Activated T-cell treated with anti-CD3 and anti-CD28 coated beads, Interleukin-2, amount 50 U/mL, for 72 hours (primary cell): ENCODE data around the gene ZNF217. TPM values are rescaled to one million over a fixed set of nuclear protein-coding genes. Genes with fewer than 3 reads are reported as not detected.
A peak's percentile ranks its signal among the peaks of the same experiment; 100 is the strongest.
"Not testable (repeated sequence)": the region's sequence is repeated elsewhere in the genome, so short reads cannot be mapped to it uniquely, and the experiment has no call there.

ENCODE experiments used
- ATAC-seq, 2 donors: fragments of 150-1000 bp; cut with Tn5 transposase; replicated peaks in 1 of 2; 2 replicates each; pipeline ENCODE4 v1.10.0; 2021; ENCODE audit warnings: moderate library complexity in 2 of 2, mild to moderate bottlenecking in 1 of 2
- DNase-seq, 2 donors: peaks; one replicate each; pipeline ENCODE4 v3.0.0; 2021 to 2022; ENCODE audit warnings: mixed read lengths in 1 of 2
- H3K27ac Mint-ChIP-seq: one replicate; pipeline ENCODE4 v1.8.0; 2022; ENCODE audit warnings: mild to moderate bottlenecking, moderate library complexity, mixed read lengths
- H3K27me3 Mint-ChIP-seq: one replicate; pipeline ENCODE4 v1.8.0; 2022; ENCODE audit warnings: low read depth, mixed read lengths
- H3K36me3 Mint-ChIP-seq, 2 donors: one replicate each; pipeline ENCODE4 v1.8.0; 2022; ENCODE audit warnings: mixed read lengths in 2 of 2, mild to moderate bottlenecking in 1 of 2; ENCODE audit not compliant: insufficient read depth in 2 of 2
- H3K4me1 Mint-ChIP-seq: one replicate; pipeline ENCODE4 v1.8.0; 2022; ENCODE audit warnings: low read depth, mixed read lengths
- H3K4me3 Mint-ChIP-seq, 2 donors: one replicate each; pipeline ENCODE4 v1.8.0; 2022; ENCODE audit warnings: mild to moderate bottlenecking in 2 of 2, mixed read lengths in 2 of 2, moderate library complexity in 2 of 2
- H3K9me3 Mint-ChIP-seq, 2 donors: one replicate each; pipeline ENCODE4 v1.8.0; 2022; ENCODE audit warnings: mixed read lengths in 2 of 2
- total RNA-seq, 2 donors: library from RNA; stranded (reverse); gene quantifications; one replicate each; pipeline ENCODE4 v1.2.3, GENCODE V29; 2022

ZNF217 gene
- total RNA-seq, 2 donors from 2014 or later, result 66.4 to 67.2 TPM

DNA sequence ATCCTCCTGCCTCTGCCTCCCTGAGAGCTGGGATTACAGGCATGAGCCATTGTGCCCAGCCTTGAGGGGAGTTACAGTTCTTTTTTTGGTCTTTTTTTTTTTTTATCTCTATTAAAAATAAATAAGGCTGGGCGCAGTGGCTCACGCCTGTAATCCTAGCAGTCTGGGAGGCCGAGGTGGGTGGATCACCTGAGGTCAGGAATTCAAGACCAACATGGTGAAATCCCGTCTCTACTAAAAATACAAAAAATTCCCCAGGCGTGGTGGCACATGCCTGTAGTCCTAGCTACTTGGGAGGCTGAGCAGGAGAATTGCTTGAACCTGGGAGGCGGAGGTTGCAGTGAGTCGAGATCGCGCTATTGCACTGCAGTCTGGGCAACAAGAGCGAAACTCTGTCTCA lies 33.4 kb upstream of the ZNF217 start:
- H3K27ac Mint-ChIP-seq, H3K9me3 Mint-ChIP-seq, DNase-seq, H3K4me3 Mint-ChIP-seq, H3K27me3 Mint-ChIP-seq, H3K36me3 Mint-ChIP-seq, ATAC-seq: not testable (repeated sequence)
- H3K4me1 Mint-ChIP-seq, result peaks cover 26% of the 10 kb centered on the region

DNA sequence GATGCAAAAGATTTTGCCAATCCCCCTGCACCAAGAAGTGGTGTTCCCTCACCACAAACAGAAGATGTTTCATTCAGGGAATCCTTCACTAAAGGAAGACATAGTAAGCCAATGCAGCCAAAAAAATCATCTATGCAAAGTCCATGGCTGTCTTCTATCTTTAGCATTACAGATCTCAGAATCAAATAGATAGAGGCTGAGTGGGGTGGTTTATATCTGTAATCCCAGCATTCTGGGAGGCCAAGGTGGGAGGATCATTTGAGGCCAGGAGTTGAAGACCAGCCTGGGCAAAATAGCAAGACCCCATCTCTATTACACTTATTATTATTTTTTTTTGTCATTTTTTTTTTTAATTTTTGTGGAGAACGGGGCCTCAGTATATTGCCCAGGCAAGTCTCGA lies 32.9 kb upstream of the ZNF217 start:
- Mint-ChIP-seq H3K27ac (no peak overlapping the region), H3K4me1 (peaks cover 30% of the 10 kb centered on the region), H3K4me3 (no peak overlapping the region), H3K27me3 (no peaks in the 10 kb centered on the region), H3K9me3 (no peaks in the 10 kb centered on the region), H3K36me3 (no peaks in the 10 kb centered on the region)
- ATAC-seq (no peak), DNase-seq (no peak)

DNA sequence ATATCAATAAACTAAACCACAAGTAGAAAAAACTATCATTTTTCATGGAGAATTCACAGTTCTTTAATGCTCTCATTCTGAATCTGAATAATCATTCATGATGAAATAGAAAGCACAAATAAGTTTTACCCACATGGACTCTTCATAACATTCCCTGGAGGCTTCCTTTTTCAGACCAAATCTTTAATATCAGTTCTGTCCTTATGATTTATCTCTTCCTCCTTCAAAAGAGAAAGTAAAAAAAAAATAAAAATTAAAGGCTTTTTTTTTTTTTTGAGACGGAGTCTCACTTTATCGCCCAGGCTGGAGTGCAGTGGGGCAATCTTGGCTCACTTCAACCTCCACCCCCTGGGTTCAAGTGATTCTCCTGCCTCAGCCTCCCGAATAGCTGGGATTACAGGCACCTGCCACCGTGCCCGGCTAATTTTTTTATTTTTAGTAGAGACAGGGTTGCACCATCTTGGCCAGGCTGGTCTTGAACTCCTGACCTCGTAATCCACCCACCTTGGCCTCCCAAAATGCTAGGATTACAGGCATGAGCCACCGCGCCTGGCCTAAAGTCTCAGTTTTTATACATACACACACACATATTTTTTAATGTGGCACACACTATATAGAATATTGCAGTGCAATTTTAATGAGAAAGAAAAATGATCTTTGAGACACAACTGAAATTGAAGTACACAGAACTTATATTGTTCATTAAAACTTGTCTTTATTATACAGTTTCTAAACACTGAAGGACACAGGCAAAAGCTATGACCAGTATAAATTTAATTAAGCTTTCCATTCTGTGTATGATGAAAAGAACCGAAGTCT lies 31.9 kb upstream of the ZNF217 start:
- Mint-ChIP-seq H3K27ac (no peak overlapping the region), H3K9me3 (no peaks in the 10 kb centered on the region), H3K27me3 (no peaks in the 10 kb centered on the region), H3K4me3 (no peak overlapping the region), H3K4me1 (peaks cover 38% of the 10 kb centered on the region), H3K36me3 (no peaks in the 10 kb centered on the region)
- ATAC-seq (no peak), DNase-seq (no peak)

DNA sequence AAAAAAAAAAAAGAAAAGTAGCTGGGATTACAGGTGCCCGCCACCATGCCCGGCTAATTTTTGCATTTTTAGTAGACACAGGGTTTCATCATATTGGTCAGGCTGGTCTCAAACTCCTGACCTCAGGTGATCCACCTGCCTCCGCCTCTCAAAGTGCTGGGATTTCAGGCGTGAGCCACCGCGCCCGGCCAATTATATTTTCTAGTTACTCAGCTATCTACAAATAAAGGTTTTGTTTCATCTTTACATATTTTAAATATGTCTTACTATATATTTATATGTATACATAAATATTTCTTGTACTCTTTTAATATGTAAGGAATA lies 31.2 kb upstream of the ZNF217 start:
- not testable (repeated sequence) for H3K4me3 Mint-ChIP-seq, H3K27ac Mint-ChIP-seq, H3K36me3 Mint-ChIP-seq, DNase-seq, H3K27me3 Mint-ChIP-seq, ATAC-seq, H3K9me3 Mint-ChIP-seq
- peaks cover 38% of the 10 kb centered on the region for H3K4me1 Mint-ChIP-seq

DNA sequence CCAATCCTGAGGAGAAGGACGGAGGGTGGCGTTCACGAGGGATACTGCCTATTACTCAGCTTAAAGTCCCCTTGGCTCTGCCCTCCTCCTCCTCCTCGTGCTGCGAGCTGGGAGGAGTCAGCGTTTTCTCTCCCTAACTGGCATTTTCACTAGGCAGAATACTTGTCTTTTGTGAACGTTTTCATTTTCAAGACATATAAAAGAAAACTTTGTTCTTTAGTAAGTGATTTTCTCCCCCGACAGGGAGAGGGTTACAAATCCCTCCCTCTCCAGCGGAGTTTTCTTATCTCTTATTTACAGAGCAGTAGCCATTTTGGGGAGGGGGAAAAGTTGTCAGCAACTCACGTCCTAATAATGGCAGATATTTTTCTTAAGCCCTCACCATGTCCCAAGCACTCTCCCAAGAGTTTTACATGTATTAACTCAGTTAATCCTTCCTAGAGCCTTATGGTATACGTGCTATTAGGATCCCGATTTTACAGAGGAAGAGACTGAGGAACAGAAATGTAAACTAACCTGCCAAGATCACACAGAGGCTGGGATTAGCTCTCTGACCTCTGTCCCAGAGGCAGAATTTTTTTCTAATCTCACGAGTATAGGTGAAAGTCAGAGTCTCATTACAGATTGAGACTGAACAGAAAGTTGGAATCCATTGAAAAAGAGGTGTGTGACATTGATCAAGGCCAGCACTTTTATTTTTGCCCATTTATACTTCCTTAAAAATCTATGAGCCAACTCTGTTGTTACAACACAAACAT lies 30.0 kb upstream of the ZNF217 start:
- Mint-ChIP-seq H3K27me3 (no peaks in the 10 kb centered on the region), H3K4me1 (peaks cover 38% of the 10 kb centered on the region), H3K4me3 (peak overlapping the region; percentile 87 to 93), H3K36me3 (no peaks in the 10 kb centered on the region), H3K27ac (peak overlapping the region; percentile 99), H3K9me3 (no peaks in the 10 kb centered on the region)
- ATAC-seq (peak; percentile 82 to 89), DNase-seq (peak; percentile 49 to 56)

DNA sequence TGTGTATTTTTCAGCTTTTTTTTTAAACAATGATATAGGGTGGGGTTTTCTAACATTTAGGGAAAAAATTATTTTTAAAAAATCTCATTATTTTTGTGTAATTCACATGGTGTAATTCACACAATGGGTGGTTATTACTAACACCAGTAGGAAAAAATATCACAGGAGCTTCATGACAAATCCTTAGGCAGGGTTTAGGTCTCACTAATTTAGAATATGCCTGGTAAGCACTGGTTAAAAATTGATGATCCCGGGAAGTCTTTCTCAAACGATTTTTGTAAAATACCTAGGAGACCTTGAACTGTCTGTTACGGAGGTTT lies 29.5 kb upstream of the ZNF217 start:
- Mint-ChIP-seq H3K27me3 (no peaks in the 10 kb centered on the region), H3K27ac (peak overlapping the region; percentile 99), H3K36me3 (no peaks in the 10 kb centered on the region), H3K9me3 (no peaks in the 10 kb centered on the region), H3K4me3 (peak overlapping the region; percentile 87 to 93), H3K4me1 (peaks cover 38% of the 10 kb centered on the region)
- DNase-seq (no peak), ATAC-seq (peak in 1 of 2 donors; percentile 52)

DNA sequence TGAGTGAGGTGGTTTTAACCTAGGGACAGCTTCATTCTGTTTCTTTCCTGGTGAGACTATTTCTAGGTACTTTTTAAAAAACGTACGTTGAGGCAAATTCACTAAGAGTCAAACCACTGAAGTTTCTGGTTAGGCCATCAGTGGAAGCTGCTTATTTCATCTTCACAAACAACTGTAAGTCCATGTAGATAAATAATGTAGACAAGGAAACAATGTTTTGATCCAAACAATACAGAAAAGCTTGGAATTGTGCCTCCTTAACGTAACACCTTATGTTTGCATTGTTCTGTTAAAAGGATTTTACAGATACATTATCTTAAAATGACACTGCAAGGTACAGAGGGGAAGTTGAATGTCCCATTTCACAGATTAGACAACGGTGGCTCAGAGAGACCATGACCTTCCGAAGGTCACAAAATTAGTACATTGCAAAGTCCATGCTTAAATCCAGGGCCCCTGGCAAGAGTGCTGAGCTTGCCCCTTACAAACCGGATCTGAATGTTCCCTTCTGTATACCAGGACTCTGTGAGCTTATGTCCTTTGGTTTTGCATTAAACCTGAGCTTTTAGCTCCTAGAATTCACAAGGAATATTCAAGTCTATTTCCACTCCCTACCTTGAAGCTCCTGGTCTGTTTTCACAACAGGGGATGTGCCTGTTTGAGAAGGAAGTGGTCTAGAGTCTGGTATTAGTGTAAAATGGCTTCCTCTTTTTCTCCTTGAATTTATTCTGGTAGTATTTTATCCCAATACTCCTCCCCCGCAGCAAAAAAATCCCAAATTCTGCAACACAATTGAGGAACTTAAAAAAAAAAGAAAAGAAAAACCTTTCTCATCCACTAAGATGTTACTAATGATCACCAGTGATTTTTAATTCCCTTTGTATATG lies 28.9 kb upstream of the ZNF217 start:
- Mint-ChIP-seq H3K4me1 (peaks cover 36% of the 10 kb centered on the region), H3K27me3 (no peaks in the 10 kb centered on the region), H3K27ac (peak overlapping the region; percentile 99), H3K4me3 (peak overlapping the region; percentile 87 to 93), H3K9me3 (no peaks in the 10 kb centered on the region), H3K36me3 (no peaks in the 10 kb centered on the region)
- DNase-seq (no peak), ATAC-seq (peak in 1 of 2 donors; percentile 16)

DNA sequence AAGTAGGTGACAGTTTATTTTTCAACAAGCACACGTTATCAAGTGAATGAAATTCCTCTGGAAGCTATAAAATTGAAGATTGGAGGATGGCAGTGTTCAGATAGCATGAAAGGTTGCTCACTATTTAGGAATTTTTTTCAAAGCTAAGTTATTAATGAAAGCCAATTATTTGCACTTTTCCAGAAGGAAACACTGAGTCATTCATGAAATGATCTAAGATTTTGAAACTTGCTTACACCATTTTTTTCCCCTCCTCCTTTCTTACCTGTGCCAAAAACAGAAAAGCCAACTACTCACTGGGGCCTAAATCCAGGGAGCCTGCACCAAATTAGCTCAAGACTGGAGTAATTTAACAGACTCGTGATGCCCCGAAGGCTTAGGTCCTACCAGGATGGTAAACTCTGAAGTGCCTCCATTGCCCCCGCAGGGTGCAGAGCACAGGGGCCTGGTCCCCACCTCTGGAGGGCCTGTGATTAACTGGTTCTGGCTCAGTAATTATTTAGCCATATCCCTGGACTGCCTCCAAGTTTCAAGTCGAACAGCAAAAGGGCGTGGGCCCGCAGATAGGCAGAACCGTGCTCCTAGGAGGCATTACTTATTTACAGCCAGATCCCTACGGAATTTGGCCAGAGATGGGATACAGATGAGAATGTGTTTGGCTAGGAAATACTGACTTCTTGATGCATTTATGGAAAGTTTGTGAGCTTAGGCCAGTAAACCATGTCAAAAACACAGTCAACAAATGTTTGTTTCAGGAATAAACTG lies 28.0 kb upstream of the ZNF217 start:
- DNase-seq (peak in 1 of 2 donors; percentile 10), ATAC-seq (peak; percentile 36 to 58)
- H3K36me3 Mint-ChIP-seq, result no peaks in the 10 kb centered on the region
- no peaks in the 10 kb centered on the region for H3K27me3 Mint-ChIP-seq
- H3K9me3 Mint-ChIP-seq, result no peaks in the 10 kb centered on the region
- peak overlapping the region; percentile 99 for H3K27ac Mint-ChIP-seq
- H3K4me3 Mint-ChIP-seq, result peak overlapping the region; percentile 87 to 93
- peaks cover 34% of the 10 kb centered on the region for H3K4me1 Mint-ChIP-seq

DNA sequence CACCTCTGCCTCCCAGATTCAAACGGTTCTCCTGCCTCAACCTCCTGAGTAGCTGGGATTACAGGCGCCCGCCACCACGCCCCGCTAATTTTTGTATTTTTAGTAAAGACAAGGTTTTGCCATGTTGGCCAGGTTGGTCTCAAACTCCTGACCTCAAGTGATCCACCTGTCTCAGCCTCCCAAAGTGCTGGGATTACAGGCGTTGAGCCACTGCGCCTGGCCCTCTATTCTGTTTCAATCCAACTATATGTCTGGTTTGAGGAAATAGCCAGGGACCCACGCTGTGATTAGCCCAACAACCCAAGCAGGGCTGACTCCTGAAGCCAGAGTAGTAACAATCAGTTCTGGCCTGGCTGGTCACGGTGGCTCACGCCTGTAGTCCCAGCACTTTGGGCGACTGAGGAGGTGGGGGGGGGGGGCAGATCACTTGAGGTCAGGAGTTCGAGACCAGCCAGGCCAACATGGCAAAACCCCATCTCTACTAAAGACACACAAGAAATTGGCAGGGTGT lies 24.9 kb upstream of the ZNF217 start:
- H3K4me3 Mint-ChIP-seq, H3K36me3 Mint-ChIP-seq, H3K9me3 Mint-ChIP-seq, DNase-seq, H3K27ac Mint-ChIP-seq, H3K27me3 Mint-ChIP-seq, ATAC-seq: not testable (repeated sequence)
- peaks cover 27% of the 10 kb centered on the region for H3K4me1 Mint-ChIP-seq

DNA sequence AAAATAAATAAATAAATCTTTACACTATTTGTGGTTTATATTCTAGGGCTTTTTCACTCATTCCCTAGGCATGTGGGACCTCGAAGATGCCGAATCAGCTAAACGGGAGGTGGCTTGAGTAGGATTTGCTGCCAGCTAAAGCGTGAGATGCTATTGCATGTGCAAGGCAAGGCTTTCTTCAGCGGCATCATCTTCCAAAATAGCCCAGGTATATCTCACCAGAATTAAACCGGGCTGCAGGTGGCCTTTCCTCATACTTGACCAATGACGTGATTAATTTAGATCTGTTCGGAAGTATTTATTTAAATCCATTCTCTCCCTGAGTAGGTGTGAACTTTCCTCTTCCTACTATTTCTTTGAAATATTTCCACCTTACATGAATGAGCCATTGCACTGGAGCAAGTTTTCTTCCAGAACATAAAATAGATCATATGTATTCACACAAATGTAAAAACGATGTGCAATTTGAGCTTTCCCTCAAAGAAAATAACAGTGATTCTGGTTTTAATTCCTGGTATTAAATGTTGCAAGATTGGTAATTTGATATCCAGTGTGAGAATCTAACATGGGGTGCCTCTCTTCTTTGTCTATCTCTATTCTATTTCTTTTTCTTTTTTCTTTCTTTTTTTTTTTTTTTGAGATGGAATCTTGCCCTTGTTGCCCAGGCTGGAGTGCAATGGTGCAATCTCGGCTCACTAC lies 24.3 kb upstream of the ZNF217 start:
- Mint-ChIP-seq H3K27ac (no peak overlapping the region), H3K36me3 (no peaks in the 10 kb centered on the region), H3K4me1 (peaks cover 21% of the 10 kb centered on the region), H3K4me3 (no peak overlapping the region), H3K27me3 (no peaks in the 10 kb centered on the region), H3K9me3 (no peaks in the 10 kb centered on the region)
- no peak for DNase-seq
- ATAC-seq, result no peak

DNA sequence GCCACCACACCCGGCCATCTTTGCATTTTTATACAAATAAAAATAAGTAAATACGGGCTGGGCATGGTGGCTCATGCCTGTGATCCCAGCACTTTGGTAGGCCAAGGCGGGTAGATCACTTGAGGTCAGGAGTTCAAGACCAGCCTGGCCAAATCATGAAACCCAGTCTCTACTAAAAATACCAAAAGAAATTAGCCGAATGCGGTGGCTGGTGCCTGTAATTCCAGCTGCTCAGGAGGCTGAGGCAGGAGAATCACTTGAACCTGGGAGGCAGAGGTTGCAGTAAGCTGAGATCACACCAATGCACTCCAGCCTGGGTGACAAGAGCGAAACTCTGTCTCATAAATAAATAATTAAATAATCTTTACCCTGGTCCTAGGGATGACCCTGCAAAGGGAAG lies 22.9 kb upstream of the ZNF217 start:
- H3K9me3 Mint-ChIP-seq, ATAC-seq, DNase-seq, H3K27ac Mint-ChIP-seq, H3K4me3 Mint-ChIP-seq, H3K27me3 Mint-ChIP-seq, H3K36me3 Mint-ChIP-seq: not testable (repeated sequence)
- H3K4me1 Mint-ChIP-seq, result peaks cover 11% of the 10 kb centered on the region

DNA sequence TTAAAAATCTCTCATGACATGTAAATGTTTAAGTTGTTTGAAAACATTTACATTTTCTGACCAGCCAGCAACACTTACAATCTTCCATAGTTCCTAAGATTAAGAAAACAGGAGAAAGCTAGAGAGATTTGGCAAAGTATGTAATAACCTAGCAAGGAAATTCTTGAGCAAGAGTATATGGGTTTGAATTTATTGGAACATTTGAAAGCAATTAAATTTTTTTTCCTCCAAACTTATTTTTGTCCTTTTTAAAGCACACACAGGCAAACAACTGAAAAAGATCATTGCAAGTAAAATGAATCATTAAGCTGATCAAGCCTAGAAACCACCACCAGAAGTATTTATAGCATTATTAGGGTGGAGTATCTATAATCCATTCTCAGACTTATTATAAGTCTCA lies 20.1 kb upstream of the ZNF217 start:
- Mint-ChIP-seq H3K4me3 (no peak overlapping the region), H3K27ac (peak overlapping the region; percentile 50), H3K27me3 (no peaks in the 10 kb centered on the region), H3K36me3 (no peaks in the 10 kb centered on the region), H3K9me3 (no peaks in the 10 kb centered on the region), H3K4me1 (peaks cover 28% of the 10 kb centered on the region)
- DNase-seq (no peak), ATAC-seq (no peak)
